ENCODE data around the gene COL4A2.

COL4A2 gene

DNA sequence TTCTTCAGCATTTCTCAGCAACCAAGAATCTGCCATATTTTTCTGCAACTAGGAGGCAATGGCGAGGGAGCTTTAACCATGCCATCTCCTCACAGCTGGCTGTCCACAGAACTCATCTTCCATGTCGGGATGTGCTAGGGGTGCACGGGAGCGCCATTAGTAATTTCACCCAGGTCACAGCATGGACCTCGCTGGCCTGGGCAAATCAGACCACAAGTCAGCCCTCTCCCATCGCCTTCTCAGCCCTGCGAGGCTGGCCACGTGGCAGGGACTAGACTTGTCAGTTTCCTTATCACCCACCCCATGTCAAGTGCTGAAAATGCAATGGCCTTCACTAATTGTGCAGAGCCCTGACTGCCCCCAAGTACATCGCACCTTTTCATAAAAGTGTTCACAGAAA, 15.8 kb upstream of the COL4A2 start:
- DNase-seq: no peak

DNA sequence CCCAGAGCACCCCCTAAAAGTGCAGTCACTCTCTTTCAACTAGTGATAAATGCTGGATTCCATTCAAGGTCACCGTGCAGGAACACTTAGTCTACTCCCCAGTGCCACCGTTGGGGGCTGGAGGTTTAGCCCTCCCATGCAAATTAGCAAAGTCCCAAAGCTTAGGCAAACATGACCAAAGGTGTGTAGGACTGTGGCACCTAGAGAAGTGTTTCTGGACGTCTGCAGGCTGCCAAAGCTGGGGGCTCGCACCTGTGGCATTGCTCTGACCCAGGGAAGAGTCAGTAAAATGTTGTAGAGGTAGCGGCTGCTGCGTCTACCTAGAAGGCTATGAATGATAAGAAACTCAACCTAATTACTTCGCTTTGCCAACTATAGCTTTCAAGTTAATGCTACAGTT, 14.0 kb upstream of the COL4A2 start:
- DNase-seq: no peak

DNA sequence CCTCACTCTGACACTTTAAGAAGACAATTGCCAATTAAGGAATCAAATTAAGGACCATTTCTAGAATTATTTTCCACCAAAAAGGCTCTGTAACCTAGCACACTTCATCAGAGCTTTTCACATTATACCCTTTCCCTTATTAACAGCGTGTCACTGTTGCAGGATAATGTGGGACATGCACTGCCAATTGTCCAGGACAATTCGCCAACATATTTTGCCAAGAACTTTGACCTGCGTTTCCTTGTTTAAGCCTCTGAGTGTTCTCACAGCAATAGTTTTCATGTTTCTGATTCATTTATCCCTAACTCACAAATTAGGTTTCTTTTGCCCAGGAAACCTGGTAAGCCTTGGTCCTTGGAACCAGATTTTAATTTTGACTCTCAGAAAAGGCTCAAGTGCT, 13.4 kb upstream of the COL4A2 start:
- no peak for DNase-seq

DNA sequence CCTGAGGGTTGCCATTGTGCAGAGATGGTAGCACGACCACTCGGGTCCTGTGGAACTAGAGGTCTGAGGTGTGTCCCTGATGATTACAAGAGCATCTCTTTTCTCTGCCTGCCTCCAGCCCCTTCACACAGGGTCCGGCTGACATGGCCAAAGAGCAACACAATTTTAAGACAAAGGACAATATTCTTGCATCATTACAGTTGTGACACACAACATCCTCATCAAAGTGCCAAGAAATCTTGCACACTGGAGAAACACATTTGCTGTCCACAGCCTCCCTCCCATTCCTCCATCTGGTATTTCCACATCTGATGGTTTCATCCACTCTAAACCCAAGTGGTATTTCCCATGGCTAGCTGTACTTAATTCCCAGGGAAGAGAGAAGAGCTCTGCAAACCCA, 12.9 kb upstream of the COL4A2 start:
- no peak for DNase-seq

DNA sequence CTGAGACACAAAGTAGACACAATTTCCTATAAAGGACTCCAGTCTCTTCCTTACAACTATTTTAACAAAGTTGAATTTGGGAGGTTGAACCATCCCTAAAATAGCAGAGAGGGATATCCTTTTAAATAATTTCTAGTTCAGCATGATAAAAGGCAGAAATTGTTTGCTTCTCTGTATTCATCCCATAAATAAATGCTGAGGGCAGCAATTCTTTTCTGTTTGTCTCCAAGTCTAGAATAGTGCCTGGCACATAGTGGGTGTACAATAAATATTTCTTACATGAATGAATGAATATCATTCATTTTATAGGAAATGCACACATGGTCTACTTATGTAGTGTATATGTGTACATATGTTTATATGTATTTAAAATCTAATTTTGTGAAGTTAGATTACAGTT, 12.5 kb upstream of the COL4A2 start:
- no peak for DNase-seq

DNA sequence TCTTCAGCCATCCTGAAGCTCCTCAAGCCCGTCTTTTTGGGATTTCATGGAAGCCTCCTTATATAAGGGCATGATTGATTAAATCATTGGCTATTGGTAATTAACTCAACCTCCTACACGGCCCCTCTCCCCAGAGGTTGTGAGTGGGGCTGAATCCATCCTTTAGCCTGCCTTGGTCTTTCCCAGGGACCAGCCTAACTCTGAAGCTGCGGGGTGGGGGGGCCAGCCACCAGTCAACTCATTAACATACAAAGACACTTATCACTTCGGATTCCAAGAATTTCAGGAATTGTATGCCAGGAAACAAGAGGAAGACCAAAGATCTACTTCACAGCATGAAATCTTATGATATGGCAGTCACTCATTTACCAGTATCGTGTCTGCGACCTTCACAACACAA, 10.1 kb upstream of the COL4A2 start:
- DNase-seq: no peak

DNA sequence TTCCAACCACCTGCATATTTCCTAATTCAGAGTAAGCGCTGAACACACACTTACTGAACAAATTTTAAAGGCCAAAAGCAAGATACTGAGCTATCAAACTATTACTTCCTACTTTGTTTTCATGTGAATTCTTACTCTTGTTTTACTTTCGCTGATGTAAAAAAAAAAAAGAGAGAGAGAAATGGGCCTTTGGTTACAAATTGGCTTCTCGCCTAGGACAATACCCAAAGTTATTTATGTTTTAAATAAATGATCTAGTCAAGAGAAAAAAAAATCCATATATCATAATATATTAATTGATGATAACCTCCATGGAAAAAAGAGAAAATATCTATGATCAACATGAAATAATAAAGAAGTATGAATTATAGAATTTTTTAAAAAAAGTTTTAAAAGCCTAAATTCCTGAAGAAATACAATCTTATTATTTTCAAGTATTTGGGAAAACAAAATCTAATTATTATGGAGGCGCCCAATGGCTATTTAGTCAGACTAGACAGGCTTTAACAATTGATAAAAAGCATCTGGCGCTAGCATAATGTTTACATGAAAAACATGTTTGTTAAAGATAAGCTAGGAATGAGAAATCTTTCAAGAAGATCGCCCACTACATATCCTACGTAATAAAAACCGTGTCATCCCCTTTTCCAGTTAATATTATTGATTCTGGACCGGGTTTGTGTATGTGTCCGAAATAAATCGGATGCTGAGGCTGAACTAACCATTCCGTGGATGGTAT, 9.1 kb upstream of the COL4A2 start:
- no peak for DNase-seq

DNA sequence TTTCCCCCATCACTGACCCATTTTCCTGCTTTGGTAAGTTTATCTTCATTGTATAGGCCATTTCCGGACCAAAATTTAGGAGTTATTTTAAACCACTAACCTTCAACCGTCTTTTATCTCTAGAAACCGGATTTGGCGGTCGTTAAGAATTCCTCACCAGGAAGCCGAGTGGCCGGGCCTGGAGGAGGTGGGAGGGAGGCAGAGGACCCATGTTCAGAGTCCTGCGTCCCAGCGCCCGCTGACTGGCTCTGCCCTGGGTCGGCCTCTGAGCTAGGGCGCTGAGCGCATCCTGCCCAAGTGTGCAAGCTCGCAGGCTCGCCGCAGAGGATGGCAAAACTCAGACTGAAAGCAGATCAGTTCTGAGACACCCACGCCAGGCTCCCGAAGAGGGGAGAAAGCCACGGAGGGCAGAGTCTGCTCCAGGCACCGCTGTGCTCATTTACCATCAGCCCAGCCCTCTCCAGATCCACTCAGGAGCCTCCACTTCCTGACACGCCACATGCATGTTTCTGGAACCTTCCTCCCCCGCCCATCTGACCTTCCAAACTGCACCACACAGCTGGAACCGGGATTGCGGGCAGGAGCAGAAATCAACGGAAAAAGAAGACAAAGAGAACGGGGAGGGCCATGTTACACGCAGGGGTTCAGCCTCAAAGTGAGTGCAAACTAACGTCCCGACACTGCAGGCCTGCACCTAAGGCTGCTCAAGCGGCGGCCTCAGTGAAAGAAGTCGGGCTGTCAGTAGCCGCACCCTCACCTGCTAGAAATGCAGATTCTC, 8.4 kb upstream of the COL4A2 start:
- DNase-seq: no peak

DNA sequence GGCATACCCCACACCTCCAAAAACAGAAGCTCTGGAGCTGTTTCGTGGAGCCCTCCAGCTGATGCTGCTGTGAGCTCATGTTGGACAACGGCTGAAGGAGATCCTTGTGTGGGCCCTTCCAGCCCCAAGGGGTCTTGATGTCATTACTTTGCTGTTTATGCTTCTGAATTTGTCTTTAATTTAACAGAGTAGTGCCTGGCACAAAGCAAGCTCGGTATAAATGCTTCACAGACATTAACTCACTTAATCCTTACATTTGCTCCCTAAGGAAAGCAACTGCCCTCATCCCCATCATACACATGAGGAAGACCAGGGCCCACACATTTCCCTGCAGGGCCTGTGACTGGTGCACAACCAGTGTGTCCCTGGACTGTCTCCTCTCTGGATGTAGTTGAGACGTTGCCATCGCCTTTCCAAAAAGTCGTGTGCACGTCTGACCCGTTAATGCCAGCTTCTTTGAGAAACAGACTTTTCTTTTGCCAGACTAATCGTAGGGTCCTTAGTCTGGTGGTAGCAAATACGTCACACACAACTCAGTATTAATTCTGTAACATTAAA, 7.7 kb upstream of the COL4A2 start:
- no peak for DNase-seq

DNA sequence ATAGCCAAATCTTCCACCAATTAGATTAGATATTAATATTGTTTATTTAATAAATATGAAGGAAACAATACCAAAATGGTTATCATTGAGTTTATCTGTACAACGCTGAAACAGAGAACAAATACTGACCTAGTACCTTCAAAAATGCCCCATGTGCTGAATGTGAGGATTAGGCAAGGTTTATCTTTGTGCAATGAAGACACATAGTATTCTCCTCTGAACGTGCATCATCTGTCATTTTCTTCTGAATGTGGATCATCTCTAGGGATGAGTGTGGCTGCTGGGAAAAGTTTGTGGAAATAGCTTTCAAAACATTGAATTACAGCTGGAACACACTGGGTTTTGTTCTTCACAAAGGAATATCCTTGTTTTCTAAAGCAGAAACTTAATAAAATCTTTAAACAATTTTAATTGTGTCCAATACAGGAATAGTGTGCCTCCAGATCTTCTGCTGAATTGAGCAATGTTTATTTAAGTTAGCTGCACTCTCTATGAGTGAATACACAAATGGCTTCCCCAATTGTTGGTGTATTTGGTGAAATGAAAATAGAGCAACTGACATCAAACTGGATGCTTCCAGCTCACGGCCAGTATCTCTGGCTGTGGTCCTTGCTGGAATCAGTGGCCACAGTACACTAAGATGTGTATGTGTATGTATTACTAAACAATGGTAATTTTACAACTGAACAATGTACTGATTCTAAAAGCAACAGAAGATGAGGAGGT, 6.8 kb upstream of the COL4A2 start:
- no peak for DNase-seq

DNA sequence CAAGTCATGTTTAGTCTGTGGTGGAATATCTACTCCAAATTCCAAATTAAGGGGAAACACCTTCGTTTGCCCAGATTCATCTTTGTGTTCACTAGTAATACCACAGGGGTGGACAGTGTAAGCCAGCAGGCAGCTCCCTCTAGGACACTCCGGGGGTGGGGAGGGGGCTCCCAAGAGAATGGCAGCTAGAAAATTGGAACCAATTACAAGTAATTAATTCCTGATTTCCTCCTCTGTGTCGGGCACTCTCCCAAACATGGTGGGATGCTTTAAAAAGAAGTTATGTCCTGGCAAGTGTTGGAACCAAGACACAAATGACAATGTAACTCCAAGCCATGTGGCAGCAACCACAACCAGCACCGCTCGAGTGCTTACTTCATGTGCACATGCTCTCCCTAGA, 6.0 kb upstream of the COL4A2 start:
- DNase-seq: no peak

DNA sequence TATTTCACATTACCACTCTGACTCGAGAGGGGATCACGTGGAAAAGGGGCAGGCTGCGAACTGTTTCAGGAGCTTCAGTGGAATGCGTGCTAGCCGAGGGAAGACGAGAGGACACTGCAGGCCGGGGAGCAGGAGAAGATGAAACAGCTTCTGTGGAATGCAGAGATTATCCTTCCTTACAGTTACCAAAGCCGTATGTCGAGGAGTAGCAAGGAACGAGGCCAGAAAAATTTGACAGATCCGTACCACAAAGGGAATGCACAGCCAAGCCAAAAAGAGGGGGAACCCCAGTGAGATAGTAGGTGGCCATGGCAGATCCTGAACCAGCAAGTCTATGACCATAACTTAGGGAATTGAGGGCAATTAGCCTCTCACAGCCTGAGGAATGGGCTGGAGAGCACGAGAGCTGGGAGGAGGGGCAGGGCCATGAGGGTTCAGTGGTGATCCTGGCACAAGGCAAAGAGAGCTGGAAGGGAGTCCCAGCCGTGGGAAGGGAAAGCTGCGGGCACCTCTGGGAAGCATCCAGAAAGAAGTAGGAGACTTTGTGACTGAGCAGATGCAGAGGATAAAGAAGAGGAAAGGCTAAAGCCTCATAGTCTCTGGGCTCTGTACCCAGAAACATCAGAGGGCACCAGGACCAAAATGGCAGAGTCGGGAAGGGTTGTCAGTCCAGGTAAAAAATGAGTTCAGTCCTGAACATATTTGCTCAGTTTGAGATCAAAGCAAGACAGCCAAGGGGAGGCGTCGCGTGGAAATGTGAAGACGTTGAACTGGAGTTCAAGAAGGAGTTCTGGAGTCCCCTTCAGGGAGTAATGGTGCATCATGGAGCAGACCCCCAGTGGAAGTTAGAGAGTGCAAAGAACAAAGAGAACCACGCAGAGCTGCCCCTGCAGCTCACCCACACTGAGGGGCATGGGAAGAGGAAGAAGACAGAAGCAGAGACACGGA, 5.2 kb upstream of the COL4A2 start:
- no peak for DNase-seq

DNA sequence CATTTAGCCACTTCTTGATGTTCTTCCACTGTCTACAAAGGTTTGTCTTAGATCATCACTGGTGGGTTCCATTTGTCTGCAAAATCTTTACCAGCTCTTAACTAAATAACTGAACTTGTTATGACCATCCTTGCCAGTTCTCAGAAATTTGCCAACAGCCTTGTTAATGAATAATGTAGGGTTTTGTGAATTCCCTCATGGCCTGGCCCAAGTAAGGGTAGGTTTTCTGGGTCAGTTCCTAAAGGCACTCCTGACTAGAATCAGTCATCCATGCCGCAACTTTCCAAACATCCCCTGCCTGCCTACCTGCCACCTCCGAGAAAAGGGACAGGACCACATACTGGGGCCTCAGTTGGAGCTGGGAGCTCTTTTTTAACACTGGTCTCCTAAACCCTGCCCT, 4.1 kb upstream of the COL4A2 start:
- DNase-seq: no peak

DNA sequence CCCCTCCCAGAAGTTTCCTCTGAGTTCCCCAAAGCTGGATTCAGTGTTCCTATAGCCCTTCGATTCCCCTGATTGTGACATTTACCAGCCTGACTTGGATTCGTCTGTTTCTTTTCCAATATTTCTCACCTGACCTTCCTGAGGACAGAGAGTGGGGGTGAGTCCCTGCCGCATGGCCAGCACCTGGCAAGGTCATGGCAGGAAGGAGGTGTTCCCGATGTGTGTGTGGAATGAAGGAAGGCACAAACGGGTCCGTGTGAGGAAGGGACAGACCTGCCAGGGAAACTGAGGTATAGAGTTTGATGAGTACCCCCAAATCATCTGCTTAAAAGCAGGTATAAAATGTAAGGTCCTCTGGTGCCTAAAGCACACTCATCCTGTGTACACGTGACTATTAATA, 3.4 kb upstream of the COL4A2 start:
- no peak for DNase-seq

DNA sequence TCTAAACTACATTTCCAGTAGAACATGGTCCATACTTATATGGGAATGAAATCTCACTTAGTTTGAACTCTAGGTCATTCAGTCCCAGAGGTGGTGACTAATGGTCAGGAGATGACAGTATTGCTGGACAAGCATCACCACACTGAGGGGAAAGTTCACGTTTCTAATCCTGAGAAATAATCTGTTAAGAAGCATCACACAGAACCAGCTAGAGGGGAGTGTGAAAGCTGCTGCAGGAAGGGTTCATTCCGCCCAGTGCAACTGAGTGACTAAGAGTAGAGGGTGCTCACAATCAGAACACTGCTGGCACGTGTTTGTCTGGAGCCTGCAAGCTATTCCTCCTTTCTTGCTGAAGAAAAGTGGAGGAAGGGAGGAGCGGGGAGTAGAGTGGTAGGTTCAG, 2.8 kb upstream of the COL4A2 start:
- DNase-seq: no peak

DNA sequence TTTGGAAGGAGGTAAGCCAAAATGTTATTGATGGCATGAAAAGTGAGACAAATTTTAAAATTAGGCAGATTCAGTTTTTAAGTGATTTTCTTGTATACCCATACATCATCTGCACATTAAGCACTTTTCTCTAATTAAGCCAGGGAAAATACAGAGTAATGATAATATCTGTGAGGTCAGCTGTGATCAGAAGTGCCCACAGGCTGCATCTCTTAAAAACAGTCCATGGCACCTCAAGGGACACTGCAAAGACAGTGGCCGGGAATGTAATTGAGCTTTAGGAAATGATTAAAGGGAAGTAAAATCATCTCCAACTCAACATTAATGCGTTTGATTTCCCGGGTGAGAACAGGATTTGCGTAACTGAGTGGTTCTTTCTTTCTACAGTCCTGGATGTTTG, 2.1 kb upstream of the COL4A2 start:
- no peak for DNase-seq

DNA sequence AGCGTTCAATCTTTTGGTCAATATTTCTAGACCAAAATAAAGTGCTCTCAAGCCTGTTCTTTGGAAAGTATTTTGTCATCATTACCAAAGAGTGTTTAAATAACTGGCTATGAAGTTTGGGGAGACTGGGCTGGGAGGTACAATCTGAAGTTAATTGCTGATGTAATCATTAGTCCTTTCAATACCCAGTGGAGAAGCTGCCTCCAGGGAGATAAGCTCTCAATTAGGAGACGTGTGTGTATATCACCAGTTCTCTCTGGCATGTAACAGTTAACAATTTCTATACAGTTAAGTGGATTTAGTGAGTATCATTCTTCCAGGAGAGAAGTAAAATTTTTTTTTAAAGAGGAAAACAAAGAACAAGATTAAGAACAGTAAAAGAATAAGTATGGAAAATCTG, 1.5 kb upstream of the COL4A2 start:
- no peak for DNase-seq

DNA sequence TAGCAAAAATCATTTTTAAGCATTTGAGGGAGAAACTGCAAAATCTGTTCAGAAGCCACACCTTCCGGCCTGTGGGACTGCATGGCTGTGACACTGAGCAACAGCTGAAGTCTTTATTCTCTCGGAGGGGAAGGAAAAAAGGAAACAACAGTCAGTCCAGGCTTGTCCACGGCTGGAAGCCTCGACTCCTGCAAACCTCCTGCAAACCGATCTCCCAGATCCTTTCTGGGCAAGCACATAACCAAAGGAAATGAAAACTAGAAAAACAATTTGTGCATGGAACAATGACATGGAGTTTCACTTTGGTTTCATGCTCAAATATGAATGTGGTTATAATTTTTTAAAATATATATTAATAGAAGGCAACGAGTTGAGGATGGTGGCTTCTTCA, 1.1 kb upstream of the COL4A2 start:
- no peak for DNase-seq

DNA sequence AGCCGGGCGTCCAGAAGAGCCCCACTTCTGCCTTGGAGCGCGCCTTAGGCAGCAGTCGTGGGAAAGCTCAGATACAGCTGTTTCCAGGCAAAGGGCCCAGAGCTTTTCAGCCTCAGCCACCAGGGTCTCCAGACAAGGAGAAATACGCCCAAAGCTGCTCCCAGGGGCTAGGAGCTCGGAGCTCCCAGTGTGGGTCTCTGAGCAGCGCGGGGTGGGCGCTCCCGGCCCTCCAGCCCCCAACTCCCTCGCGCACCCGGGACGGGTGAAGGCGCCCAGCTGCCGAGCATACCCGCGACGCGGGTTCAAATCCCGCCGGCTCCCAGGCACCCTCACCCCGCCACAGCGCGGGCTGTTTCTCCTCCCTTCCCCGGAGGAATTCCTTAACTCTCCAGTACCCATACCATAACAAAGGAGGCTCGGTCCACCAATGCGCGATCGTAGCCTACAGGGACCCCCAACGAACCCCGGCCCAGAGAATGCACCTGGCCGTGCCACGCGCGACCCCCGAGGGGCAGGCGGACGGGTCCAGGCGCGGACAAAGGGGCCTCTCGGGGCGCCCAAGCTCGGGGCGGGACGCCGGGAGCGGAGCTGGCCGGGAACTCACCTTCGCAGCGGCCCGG, 634 bp upstream of the COL4A2 start:
- DNase-seq: no peak

DNA sequence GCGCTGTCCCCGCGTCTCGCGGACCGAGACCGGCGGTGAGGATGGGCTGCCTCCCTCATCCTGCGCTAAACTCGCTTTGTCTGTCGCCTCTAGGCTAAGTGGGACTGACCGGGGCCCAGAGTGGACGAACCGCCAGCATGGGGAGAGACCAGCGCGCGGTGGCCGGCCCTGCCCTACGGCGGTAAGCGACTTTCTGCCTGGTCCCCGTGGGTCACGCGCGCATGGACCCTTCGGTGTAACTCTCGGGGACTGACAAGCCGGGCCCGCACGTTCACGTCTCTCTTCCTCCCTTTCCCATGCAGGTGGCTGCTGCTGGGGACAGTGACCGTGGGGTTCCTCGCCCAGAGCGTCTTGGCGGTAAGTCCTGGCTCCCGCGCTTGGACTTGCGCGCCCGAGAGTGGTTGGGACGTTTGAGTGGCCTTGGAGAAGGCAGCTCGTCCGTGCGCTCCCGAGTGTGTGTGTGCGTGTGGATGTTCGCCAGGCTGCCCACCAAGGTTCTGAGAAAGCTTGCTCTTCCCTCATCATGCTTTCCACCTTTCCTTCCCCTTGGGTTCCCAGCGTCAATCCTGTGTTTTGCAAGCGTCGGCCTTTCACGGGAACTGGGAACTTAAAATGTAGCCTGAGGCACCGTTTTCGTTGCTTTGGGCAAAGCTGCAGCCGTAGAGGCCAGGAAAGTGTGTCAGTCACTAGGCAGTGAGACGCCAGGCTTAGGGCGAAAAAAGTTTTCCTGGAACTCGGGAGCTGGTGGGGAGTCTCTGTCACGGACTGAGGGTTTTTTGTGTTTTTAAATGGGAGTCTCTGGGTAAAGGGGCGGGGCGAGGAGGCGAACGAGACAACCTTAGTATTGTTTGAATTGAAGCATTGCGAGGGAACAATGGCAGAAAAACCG, 927 bp downstream of the COL4A2 start:
- DNase-seq: no peak
